PC-9 (cell line): Measurements from ENCODE around the gene RUNX1. TPM values are rescaled to one million over a fixed set of nuclear protein-coding genes. Genes with fewer than 3 reads are reported as not detected.

Source experiments
- BruUV-seq: library from RNA; stranded (reverse); fragments of 400-500 nt; replicated peaks from 2 replicates; lab custom pipeline; 2021; lab: Mats Ljungman, UMichigan
- CTCF ChIA-PET: fragments of 300-600 bp; sonication (Branson Sonifier 250); formaldehyde crosslinking; loops from one replicate; lab custom pipeline; 2022; ENCODE audit warnings: antibody characterized with exemption; lab: Charles Lee
- POLR2A ChIA-PET: fragments of 300-600 bp; sonication (Branson Sonifier 250); formaldehyde crosslinking; loops from one replicate; lab custom pipeline; 2022; ENCODE audit warnings: antibody characterized with exemption; ENCODE audit not compliant: unreplicated experiment; lab: Charles Lee
- DNase-seq, 2 experiments: peaks; one replicate each; pipeline versions ENCODE4 v3.0.0 to v3.0.0-alpha.2; 2015 to 2022; ENCODE audit warnings: mixed read lengths in 1 of 2
- H2AFZ ChIP-seq: fragments of 200-600 bp; sonication (generic); 2 replicates; pipeline ENCODE4 v1.8.1; 2017; ENCODE audit warnings: antibody characterized with exemption
- H3F3A ChIP-seq: fragments of 200-600 bp; sonication (generic); 2 replicates; pipeline ENCODE4 v1.8.1; 2017; ENCODE audit warnings: antibody characterized with exemption, mild to moderate bottlenecking, low read depth; ENCODE audit not compliant: insufficient read depth
- H3K27ac ChIP-seq: fragments of 200-600 bp; sonication (generic); 2 replicates; pipeline ENCODE4 v1.6.1; 2016; ENCODE audit warnings: mixed run types
- H3K27me3 ChIP-seq: fragments of 200-600 bp; sonication (generic); 2 replicates; pipeline ENCODE4 v1.6.1; 2016; ENCODE audit warnings: low read depth, mixed run types; ENCODE audit not compliant: insufficient read depth
- H3K36me3 ChIP-seq: fragments of 200-600 bp; sonication (generic); 2 replicates; pipeline ENCODE4 v1.6.1; 2016; ENCODE audit warnings: low read depth, mixed run types
- H3K4me1 ChIP-seq: fragments of 200-600 bp; sonication (generic); replicated peaks from 2 replicates; pipeline ENCODE4 v1.6.1; 2016; ENCODE audit warnings: mixed run types; ENCODE audit not compliant: insufficient read depth
- H3K4me2 ChIP-seq: fragments of 200-600 bp; sonication (generic); 2 replicates; pipeline ENCODE4 v1.6.1; 2017; ENCODE audit warnings: mixed run types
- H3K4me3 ChIP-seq: fragments of 200-600 bp; sonication (generic); 2 replicates; pipeline ENCODE4 v1.6.1; 2016; ENCODE audit warnings: mixed run types
- H3K79me2 ChIP-seq: fragments of 200-600 bp; sonication (generic); 2 replicates; pipeline ENCODE4 v1.6.1; 2017; ENCODE audit warnings: low read depth, mixed run types
- H3K9me2 ChIP-seq: fragments of 200-600 bp; sonication (generic); 2 replicates; pipeline ENCODE4 v1.8.1; 2017; ENCODE audit warnings: mild to moderate bottlenecking; ENCODE audit not compliant: insufficient read depth
- H3K9me3 ChIP-seq: fragments of 200-600 bp; sonication (generic); 2 replicates; pipeline ENCODE4 v1.8.1; 2016; ENCODE audit warnings: low read depth; ENCODE audit not compliant: insufficient read depth
- H4K20me1 ChIP-seq: fragments of 200-600 bp; sonication (generic); 2 replicates; pipeline ENCODE4 v1.8.1; 2017; ENCODE audit not compliant: insufficient read depth
- EZH2 ChIP-seq: fragments of 200-600 bp; sonication (generic); IDR thresholded peaks from 2 replicates; pipeline ENCODE4 v1.8.0; 2017; ENCODE audit warnings: antibody characterized with exemption, low read depth
- intact Hi-C: fragments of 100-400 bp; cut with micrococcal nuclease; formaldehyde crosslinking; loops from one replicate; pipeline ENCODE4 v1.10.0; 2022; ENCODE audit not compliant: unreplicated experiment
- total RNA-seq: library from RNA; stranded (reverse); gene quantifications from 2 replicates; pipeline ENCODE4 v1.2.3, GENCODE V29; 2021
- TF ChIP-seq, protein P1 (sequence below): fragments of 200-600 bp; sonication (generic); conservative IDR thresholded peaks from 2 replicates; pipeline ENCODE4 v1.6.1; 2017; ENCODE audit warnings: mixed run types, antibody characterized with exemption, mild to moderate bottlenecking, moderate library complexity

RUNX1 gene
- total RNA-seq, 1 experiment from 2014 or later, result 58.5 TPM

- Histone ChIP-seq H3K79me2 (peaks cover 28% of the 10 kb centered on the region), H3K4me3 (no peak overlapping the region), H3K9me3 (no peaks in the 10 kb centered on the region), H3K27me3 (no peaks in the 10 kb centered on the region), H3K4me2 (no peak overlapping the region), H3K27ac (peak overlapping the region; percentile 77), H3K36me3 (peaks cover 45% of the 10 kb centered on the region), H3K9me2 (no peaks in the 10 kb centered on the region), H4K20me1 (no peaks in the 10 kb centered on the region), H3K4me1 (peaks cover 47% of the 10 kb centered on the region), H2AFZ (no peak overlapping the region), H3F3A (peaks cover 43% of the 10 kb centered on the region)
- intact Hi-C loops, result no loop called here
- ChIA-PET CTCF (interaction anchor here (1.1 kb wide), 1 partner anchor 52 kb away, joined by 3 read pairs; no protein-coding TSS in a partner anchor), POLR2A (no interaction called here)
- no TSS peak for BruUV-seq
- TF ChIP-seq EZH2, result no peak
- TF ChIP-seq, protein P1, sequence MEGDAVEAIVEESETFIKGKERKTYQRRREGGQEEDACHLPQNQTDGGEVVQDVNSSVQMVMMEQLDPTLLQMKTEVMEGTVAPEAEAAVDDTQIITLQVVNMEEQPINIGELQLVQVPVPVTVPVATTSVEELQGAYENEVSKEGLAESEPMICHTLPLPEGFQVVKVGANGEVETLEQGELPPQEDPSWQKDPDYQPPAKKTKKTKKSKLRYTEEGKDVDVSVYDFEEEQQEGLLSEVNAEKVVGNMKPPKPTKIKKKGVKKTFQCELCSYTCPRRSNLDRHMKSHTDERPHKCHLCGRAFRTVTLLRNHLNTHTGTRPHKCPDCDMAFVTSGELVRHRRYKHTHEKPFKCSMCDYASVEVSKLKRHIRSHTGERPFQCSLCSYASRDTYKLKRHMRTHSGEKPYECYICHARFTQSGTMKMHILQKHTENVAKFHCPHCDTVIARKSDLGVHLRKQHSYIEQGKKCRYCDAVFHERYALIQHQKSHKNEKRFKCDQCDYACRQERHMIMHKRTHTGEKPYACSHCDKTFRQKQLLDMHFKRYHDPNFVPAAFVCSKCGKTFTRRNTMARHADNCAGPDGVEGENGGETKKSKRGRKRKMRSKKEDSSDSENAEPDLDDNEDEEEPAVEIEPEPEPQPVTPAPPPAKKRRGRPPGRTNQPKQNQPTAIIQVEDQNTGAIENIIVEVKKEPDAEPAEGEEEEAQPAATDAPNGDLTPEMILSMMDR, result no peak
- DNase-seq, result no peak
These were observed 251.9 kb downstream of the RUNX1 start for GRCh38 chr21:34797201-34797525.

GRCh38 chr21:34796518-34797200 is 252.4 kb downstream of the RUNX1 start:
- H3F3A ChIP-seq, result peaks cover 43% of the 10 kb centered on the region
- no peak for DNase-seq
- H3K36me3 ChIP-seq, result peaks cover 40% of the 10 kb centered on the region
- no peaks in the 10 kb centered on the region for H3K27me3 ChIP-seq
- peaks cover 42% of the 10 kb centered on the region for H3K4me1 ChIP-seq
- H3K9me2 ChIP-seq, result no peaks in the 10 kb centered on the region
- H2AFZ ChIP-seq, result no peak overlapping the region
- intact Hi-C loops, result no loop called here
- no TSS peak for BruUV-seq
- no peak for TF ChIP-seq EZH2
- TF ChIP-seq, protein P1, result no peak
- ChIA-PET POLR2A (interaction anchor here (0.6 kb wide), 1 partner anchor 160 kb away, joined by 8 read pairs; no protein-coding TSS in a partner anchor), CTCF (interaction anchor here (0.6 to 1.1 kb wide), 2 partner anchors 40 to 51 kb away, joined by 3 read pairs; no protein-coding TSS in a partner anchor)
- peaks cover 23% of the 10 kb centered on the region; the same call in 1 of the 2 replicates for H3K79me2 ChIP-seq
- H3K27ac ChIP-seq, result peak overlapping the region; percentile 77
- H3K9me3 ChIP-seq, result no peaks in the 10 kb centered on the region
- no peak overlapping the region for H3K4me3 ChIP-seq
- no peak overlapping the region for H3K4me2 ChIP-seq
- H4K20me1 ChIP-seq, result no peaks in the 10 kb centered on the region

DNA sequence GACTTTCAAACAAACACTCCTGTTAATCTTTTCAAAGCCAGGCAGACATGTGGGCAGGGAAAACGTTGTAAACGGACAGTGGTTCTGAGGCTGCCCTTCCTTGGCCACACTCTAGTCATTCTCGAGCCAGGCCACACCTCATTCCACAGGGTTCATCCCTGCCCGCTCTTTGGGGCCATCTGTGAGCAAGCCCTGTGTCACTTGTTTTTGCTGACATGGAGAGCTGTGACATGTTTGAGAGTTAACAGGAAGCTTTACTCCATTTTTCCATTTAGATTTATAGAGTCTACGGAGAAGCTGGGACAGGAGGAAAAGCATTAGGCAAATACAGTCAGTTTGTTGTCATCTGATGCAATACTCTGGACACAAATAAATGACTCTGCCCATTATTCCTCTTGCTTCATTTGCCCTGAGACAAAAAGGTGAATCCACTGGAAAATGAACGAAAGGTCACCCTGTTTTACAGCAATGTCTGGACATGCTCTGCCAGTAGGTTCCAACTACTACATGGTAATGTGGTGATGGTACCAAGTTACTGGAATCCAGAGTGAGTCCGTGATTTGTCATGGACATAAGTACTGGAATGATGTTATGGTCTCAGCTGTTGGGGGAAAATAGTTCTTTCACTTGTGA is 253.4 kb downstream of the RUNX1 start:
- H4K20me1 ChIP-seq, result no peaks in the 10 kb centered on the region
- H3K9me3 ChIP-seq, result no peaks in the 10 kb centered on the region
- BruUV-seq, result no TSS peak
- H3K79me2 ChIP-seq, result peaks cover 17% of the 10 kb centered on the region; the same call in 1 of the 2 replicates
- TF ChIP-seq, protein P1, result no peak
- no peak overlapping the region for H3K4me2 ChIP-seq
- H2AFZ ChIP-seq, result no peak overlapping the region
- H3K27ac ChIP-seq, result peak overlapping the region; percentile 77
- intact Hi-C loops, result no loop called here
- H3K4me1 ChIP-seq, result peaks cover 41% of the 10 kb centered on the region
- H3F3A ChIP-seq, result peaks cover 43% of the 10 kb centered on the region
- H3K27me3 ChIP-seq, result no peaks in the 10 kb centered on the region
- peaks cover 37% of the 10 kb centered on the region for H3K36me3 ChIP-seq
- H3K4me3 ChIP-seq, result no peak overlapping the region
- H3K9me2 ChIP-seq, result no peaks in the 10 kb centered on the region
- no peak for DNase-seq
- ChIA-PET CTCF (interaction anchor here (0.6 to 1.1 kb wide), 3 partner anchors 50 to 1037 kb away, joined by 3 read pairs; no protein-coding TSS in a partner anchor), POLR2A (interaction anchor here (0.6 kb wide), 1 partner anchor 461 kb away, joined by 6 read pairs; no protein-coding TSS in a partner anchor)
